K562 (cell line): ENCODE measurements around the gene CMTM4. TPM values are rescaled to one million over a fixed set of nuclear protein-coding genes. Genes with fewer than 3 reads are reported as not detected.

Experiments
- BACH1 ChIP-seq: fragments of 200-800 bp; sonication (Bioruptor generic); IDR thresholded peaks from 2 replicates; pipeline ENCODE4 v1.6.1; 2016; ENCODE audit warnings: missing genetic modification characterization, missing compliant biosample characterization
- CBX8 ChIP-seq: fragments of 200-600 bp; sonication (generic); IDR thresholded peaks from 2 replicates; pipeline ENCODE4 v1.6.1; 2012; ENCODE audit warnings: borderline replicate concordance, mixed run types, low read depth, mild to moderate bottlenecking, moderate library complexity, mixed read lengths, low read length, control low read depth, inconsistent platforms; ENCODE audit not compliant: poor library complexity, severe bottlenecking; ENCODE audit errors: extremely low read depth
- CEBPB ChIP-seq: fragments of 450-650 bp; IDR thresholded peaks from 2 replicates; pipeline ENCODE4 v1.6.1; 2016; ENCODE audit warnings: missing genetic modification characterization, missing compliant biosample characterization
- ELK1 ChIP-seq: sonication (generic); formaldehyde crosslinking; IDR thresholded peaks from 2 replicates; pipeline ENCODE4 v1.8.1; 2022; ENCODE audit warnings: missing genetic modification reagents
- EP300 ChIP-seq: IDR thresholded peaks from 2 replicates; pipeline ENCODE4 v1.6.1; 2012; ENCODE audit warnings: low read length, improper control_type of control experiment
- FOSL1 ChIP-seq: fragments of 200-800 bp; sonication (Bioruptor generic); conservative IDR thresholded peaks from 2 replicates; pipeline ENCODE4 v1.6.1; 2016; ENCODE audit warnings: missing genetic modification characterization, missing compliant biosample characterization
- FOXA3 ChIP-seq, 2 experiments: fragments of 450-650 bp in 1 of 2; sonication (generic) in 1 of 2; formaldehyde crosslinking; IDR thresholded peaks in 1 of 2; conservative IDR thresholded peaks in 1 of 2; 2 replicates each; pipeline versions ENCODE4 v1.4.0 to v1.8.0; 2020 to 2022; ENCODE audit warnings: mild to moderate bottlenecking in 2 of 2, missing genetic modification reagents in 1 of 2
- GTF3C2 ChIP-seq: IDR thresholded peaks from 3 replicates; pipeline ENCODE4 v1.6.1; 2011; ENCODE audit warnings: borderline replicate concordance, mild to moderate bottlenecking, moderate library complexity; ENCODE audit not compliant: insufficient read length; ENCODE audit errors: extremely low read depth
- HMGXB4 ChIP-seq: sonication (generic); formaldehyde crosslinking; IDR thresholded peaks from 2 replicates; pipeline ENCODE4 v1.8.1; 2023; ENCODE audit warnings: mild to moderate bottlenecking, missing genetic modification reagents
- HSF4 ChIP-seq: fragments of 250-450 bp; sonication (Bioruptor Pico); IDR thresholded peaks from 2 replicates; pipeline ENCODE4 v2.1.2; 2022; ENCODE audit warnings: mild to moderate bottlenecking, moderate library complexity, borderline replicate concordance
- MLX ChIP-seq, 2 experiments: fragments of 450-650 bp in 1 of 2; sonication (generic) in 1 of 2; formaldehyde crosslinking; conservative IDR thresholded peaks; 2 replicates each; pipeline versions ENCODE4 v1.4.0 to v1.8.1; 2020 to 2022; ENCODE audit warnings: mild to moderate bottlenecking in 1 of 2, missing genetic modification reagents in 1 of 2
- SOX6 ChIP-seq: fragments of 450-650 bp; IDR thresholded peaks from 2 replicates; pipeline ENCODE4 v1.6.1; 2014; ENCODE audit warnings: mild to moderate bottlenecking
- TARDBP ChIP-seq: fragments of 450-650 bp; IDR thresholded peaks from 2 replicates; pipeline ENCODE4 v1.6.1; 2016
- TCF7 ChIP-seq: sonication (generic); IDR thresholded peaks from 2 replicates; pipeline ENCODE4 v1.6.1; 2016; ENCODE audit warnings: antibody characterized with exemption, borderline replicate concordance
- ZBTB8A ChIP-seq: fragments of 450-650 bp; IDR thresholded peaks from 2 replicates; pipeline ENCODE4 v1.6.1; 2018; ENCODE audit warnings: mild to moderate bottlenecking, moderate library complexity; ENCODE audit not compliant: partially characterized antibody
- ZNF134 ChIP-seq: fragments of 250-450 bp; sonication (Bioruptor Pico); conservative IDR thresholded peaks from 2 replicates; pipeline ENCODE4 v1.4.0; 2020
- ZNF384 ChIP-seq: IDR thresholded peaks from 2 replicates; pipeline ENCODE4 v1.6.1; 2012; ENCODE audit warnings: low read depth, low read length, improper control_type of control experiment
- ZNF512 ChIP-seq: IDR thresholded peaks from 2 replicates; pipeline ENCODE4 v1.6.1; 2016; ENCODE audit warnings: missing genetic modification characterization, missing compliant biosample characterization
- ZNF584 ChIP-seq: fragments of 200-800 bp; sonication (Bioruptor generic); IDR thresholded peaks from 2 replicates; pipeline ENCODE4 v1.6.1; 2016; ENCODE audit warnings: low read depth, mild to moderate bottlenecking, missing genetic modification characterization, missing compliant biosample characterization
- ZNF699 ChIP-seq: fragments of 250-450 bp; sonication (Bioruptor Pico); IDR thresholded peaks from 2 replicates; pipeline ENCODE4 v1.8.0; 2021; ENCODE audit warnings: mild to moderate bottlenecking, moderate library complexity; ENCODE audit not compliant: insufficient replicate concordance
- polyA plus RNA-seq, 8 experiments: library from polyadenylated mRNA; depleted of rRNA in 4 of 8; stranded (reverse) in 5 of 8; unstranded in 3 of 8; fragments of >200 nt; fragmentation: Nextera tagmentation in 2 of 8; fragmentation: Illumina TruSeq in 1 of 8; extraction: Ambion mirVana in 2 of 8; extraction: Trizol in 1 of 8; gene quantifications; 2 replicates each; pipeline versions ENCODE4 v1.2.1 to v1.2.3, GENCODE V29; 2011 to 2014; ENCODE audit warnings: inconsistent platforms in 1 of 8, missing spikeins in 1 of 8
- total RNA-seq, 7 experiments: library from RNA; depleted of rRNA in 6 of 7; stranded (reverse); fragments of >200 nt in 6 of 7; fragmentation: Illumina TruSeq in 2 of 7; extraction: Trizol in 2 of 7; gene quantifications; 2 replicates each; pipeline versions ENCODE4 v1.2.1 to v1.2.3, GENCODE V29; 2011 to 2021; ENCODE audit warnings: low replicate concordance in 1 of 7

The CMTM4 gene
- total and polyA plus RNA-seq, 9 of the 15 experiments (the other 6 are each of a cell fraction or from before 2014, with no cell fraction given): 2.0 to 21.3 (median 12.5) TPM

GRCh38 chr16:66569827-66570405 is 126.6 kb downstream of the CMTM4 start (continued):
- TF ChIP-seq HMGXB4 (CRISPR knock-in tag) (no peak), FOXA3 (CRISPR knock-in tag; conservative IDR thresholded peaks at IDR 0.05 in 1 of 2, IDR thresholded peaks at IDR 0.05 in 1 of 2) (no peak), ZNF134 (no peak), HSF4 (CRISPR knock-in tag) (no peak), SOX6 (peak; percentile 49; the same call in 1 of the 2 replicates), MLX (CRISPR knock-in tag; conservative IDR thresholded peaks at IDR 0.05) (no peak), ZNF512 (no peak), BACH1 (tag) (no peak), ZNF699 (CRISPR knock-in tag) (no peak), TARDBP (no peak), ELK1 (CRISPR knock-in tag) (no peak), ZNF384 (peak; percentile 44; the same call in 1 of the 2 replicates), EP300 (peak; percentile 41; the same call in 1 of the 2 replicates), ZBTB8A (no peak), CBX8 (no peak), ZNF584 (CRISPR knock-in tag) (no peak), FOSL1 (tag) (peak; percentile 87), TCF7 (no peak), GTF3C2 (no peak), CEBPB (tag) (peak; percentile 76)
